ENCODE data around the gene SSC4D. TPM values are rescaled to one million over a fixed set of nuclear protein-coding genes. Genes with fewer than 3 reads are reported as not detected.

SSC4D gene
- total and polyA plus RNA-seq, 9 of the 15 experiments (the other 6 are each of a cell fraction or from before 2014, with no cell fraction given): 0.06 to 1.1 (median 0.85) TPM; not detected in 1

DNA sequence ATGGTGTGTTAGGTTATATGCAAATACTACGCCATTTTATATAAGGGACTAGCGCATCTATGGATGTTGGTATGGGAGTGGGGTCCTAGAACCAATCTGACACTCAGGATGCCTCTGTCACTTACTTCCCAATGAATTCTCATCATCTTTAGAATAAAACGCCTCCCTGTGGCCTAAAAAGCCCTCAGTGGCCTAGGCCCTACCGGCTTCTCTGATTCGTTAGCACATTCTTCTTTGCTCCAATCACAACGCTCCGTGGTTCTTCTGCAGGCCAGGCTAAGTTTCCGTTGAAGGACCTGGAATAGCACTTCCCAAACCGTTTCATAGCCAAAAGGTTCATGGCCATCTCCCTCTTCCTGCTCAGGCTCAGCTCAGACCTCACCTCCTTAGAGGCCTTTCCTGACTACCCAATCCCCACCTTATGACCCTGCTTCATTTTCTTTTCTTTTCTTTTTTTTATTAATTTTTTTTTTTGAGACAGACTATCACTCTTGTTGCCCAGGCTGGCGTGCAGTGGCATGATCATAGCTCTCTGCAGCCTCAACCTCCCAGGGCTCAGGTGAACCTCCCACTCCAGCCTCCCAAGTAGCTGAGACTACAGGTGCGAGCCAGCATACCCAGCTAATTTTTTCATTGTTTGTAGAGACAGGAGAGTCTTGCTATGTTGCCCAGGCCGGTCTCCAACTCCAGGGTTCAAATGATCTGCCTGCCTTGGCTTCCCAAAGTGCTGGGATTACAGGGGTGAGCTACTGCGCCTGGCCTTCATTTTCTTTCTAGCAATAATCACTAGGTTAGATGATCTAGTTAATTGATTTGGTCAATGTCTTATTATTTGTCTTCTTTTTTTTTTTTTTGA, 26.2 kb downstream of the SSC4D start (continued):
- TF ChIP-seq, protein P1, sequence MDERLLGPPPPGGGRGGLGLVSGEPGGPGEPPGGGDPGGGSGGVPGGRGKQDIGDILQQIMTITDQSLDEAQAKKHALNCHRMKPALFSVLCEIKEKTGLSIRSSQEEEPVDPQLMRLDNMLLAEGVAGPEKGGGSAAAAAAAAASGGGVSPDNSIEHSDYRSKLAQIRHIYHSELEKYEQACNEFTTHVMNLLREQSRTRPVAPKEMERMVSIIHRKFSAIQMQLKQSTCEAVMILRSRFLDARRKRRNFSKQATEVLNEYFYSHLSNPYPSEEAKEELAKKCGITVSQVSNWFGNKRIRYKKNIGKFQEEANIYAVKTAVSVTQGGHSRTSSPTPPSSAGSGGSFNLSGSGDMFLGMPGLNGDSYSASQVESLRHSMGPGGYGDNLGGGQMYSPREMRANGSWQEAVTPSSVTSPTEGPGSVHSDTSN (CRISPR knock-in tag; IDR thresholded peaks at IDR 0.05; ENCODE audit: low read depth): no peak
- TF ChIP-seq, protein P1 (tag; conservative IDR thresholded peaks at IDR 0.05; ENCODE audit: low read depth): no peak
- TF ChIP-seq, protein P2, sequence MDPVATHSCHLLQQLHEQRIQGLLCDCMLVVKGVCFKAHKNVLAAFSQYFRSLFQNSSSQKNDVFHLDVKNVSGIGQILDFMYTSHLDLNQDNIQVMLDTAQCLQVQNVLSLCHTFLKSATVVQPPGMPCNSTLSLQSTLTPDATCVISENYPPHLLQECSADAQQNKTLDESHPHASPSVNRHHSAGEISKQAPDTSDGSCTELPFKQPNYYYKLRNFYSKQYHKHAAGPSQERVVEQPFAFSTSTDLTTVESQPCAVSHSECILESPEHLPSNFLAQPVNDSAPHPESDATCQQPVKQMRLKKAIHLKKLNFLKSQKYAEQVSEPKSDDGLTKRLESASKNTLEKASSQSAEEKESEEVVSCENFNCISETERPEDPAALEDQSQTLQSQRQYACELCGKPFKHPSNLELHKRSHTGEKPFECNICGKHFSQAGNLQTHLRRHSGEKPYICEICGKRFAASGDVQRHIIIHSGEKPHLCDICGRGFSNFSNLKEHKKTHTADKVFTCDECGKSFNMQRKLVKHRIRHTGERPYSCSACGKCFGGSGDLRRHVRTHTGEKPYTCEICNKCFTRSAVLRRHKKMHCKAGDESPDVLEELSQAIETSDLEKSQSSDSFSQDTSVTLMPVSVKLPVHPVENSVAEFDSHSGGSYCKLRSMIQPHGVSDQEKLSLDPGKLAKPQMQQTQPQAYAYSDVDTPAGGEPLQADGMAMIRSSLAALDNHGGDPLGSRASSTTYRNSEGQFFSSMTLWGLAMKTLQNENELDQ (CRISPR knock-in tag; IDR thresholded peaks at IDR 0.05; ENCODE audit: borderline replicate concordance): no peak
- no peak for TF ChIP-seq TRIM28 (IDR thresholded peaks at IDR 0.05)
- peak; percentile 22 for TF ChIP-seq ZNF121 (CRISPR knock-in tag; conservative IDR thresholded peaks at IDR 0.05)
- no peak for TF ChIP-seq ZNF695 (CRISPR knock-in tag; IDR thresholded peaks at IDR 0.05)
- TF ChIP-seq SRSF1 (IDR thresholded peaks at IDR 0.05; ENCODE audit: low read depth, low read length): no peak
- TF ChIP-seq NR1H2 (CRISPR knock-in tag; IDR thresholded peaks at IDR 0.05): no peak
- TF ChIP-seq PHF8 (IDR thresholded peaks at IDR 0.05; ENCODE audit: borderline replicate concordance, low read length): peak; percentile 27; the same call in 1 of the 2 replicates
- TF ChIP-seq GATAD2A (IDR thresholded peaks at IDR 0.05): no peak
- TF ChIP-seq TEAD1 (CRISPR knock-in tag; IDR thresholded peaks at IDR 0.05): no peak; a peak in 1 of 4 replicates
- TF ChIP-seq HCFC1 (IDR thresholded peaks at IDR 0.05; ENCODE audit: low read depth, low read length): peak; percentile 56
- TF ChIP-seq ZNF584 (CRISPR knock-in tag; IDR thresholded peaks at IDR 0.05; ENCODE audit: low read depth): no peak
- TF ChIP-seq SMARCA5 (IDR thresholded peaks at IDR 0.05): peak; percentile 37; the same call in 1 of the 2 replicates
- TF ChIP-seq SLC30A9 (CRISPR knock-in tag; IDR thresholded peaks at IDR 0.05): no peak
- TF ChIP-seq, protein P3, sequence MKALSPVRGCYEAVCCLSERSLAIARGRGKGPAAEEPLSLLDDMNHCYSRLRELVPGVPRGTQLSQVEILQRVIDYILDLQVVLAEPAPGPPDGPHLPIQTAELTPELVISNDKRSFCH (CRISPR knock-in tag; IDR thresholded peaks at IDR 0.05): no peak
- TF ChIP-seq, protein P3 (tag; IDR thresholded peaks at IDR 0.05): 0 out of 2 replicates have a peak, but pooled peaks have one; percentile 36
- TF ChIP-seq, protein P4, sequence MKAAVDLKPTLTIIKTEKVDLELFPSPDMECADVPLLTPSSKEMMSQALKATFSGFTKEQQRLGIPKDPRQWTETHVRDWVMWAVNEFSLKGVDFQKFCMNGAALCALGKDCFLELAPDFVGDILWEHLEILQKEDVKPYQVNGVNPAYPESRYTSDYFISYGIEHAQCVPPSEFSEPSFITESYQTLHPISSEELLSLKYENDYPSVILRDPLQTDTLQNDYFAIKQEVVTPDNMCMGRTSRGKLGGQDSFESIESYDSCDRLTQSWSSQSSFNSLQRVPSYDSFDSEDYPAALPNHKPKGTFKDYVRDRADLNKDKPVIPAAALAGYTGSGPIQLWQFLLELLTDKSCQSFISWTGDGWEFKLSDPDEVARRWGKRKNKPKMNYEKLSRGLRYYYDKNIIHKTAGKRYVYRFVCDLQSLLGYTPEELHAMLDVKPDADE (conservative IDR thresholded peaks at IDR 0.05; ENCODE audit: control insufficient read depth, low read depth, low read length): no peak
- peak; percentile 77 for TF ChIP-seq MYBL2 (IDR thresholded peaks at IDR 0.05; ENCODE audit: low read depth)
- no peak for TF ChIP-seq MYBL2 (CRISPR knock-in tag; IDR thresholded peaks at IDR 0.05; ENCODE audit: borderline replicate concordance)
- no peak for TF ChIP-seq ZFP36 (IDR thresholded peaks at IDR 0.05; ENCODE audit: low read depth, low read length, partially characterized antibody)
- no peak for TF ChIP-seq BRCA1 (IDR thresholded peaks at IDR 0.05)
- TF ChIP-seq BRCA1 (CRISPR knock-in tag; IDR thresholded peaks at IDR 0.05): no peak

Measured in K562 (cell line).